COR-L47 (cell line): ENCODE results near the gene KIF26B.
"Not testable (repeated sequence)": the region's sequence is repeated elsewhere in the genome, so short reads cannot be mapped to it uniquely, and the experiment has no call there.

Experiments used
- DNase-seq: peaks from one replicate; lab custom pipeline; 2025; lab: John Stamatoyannopoulos, UW

Gene KIF26B

GRCh38 chr1:245386297-245386971 lies 231.6 kb downstream of the KIF26B start:
- DNase-seq: no peak

- no peak for DNase-seq
These were observed 233.9 kb downstream of the KIF26B start for GRCh38 chr1:245388687-245389086.

- no peak for DNase-seq
These were observed 235.1 kb downstream of the KIF26B start for GRCh38 chr1:245389873-245390272.

GRCh38 chr1:245390975-245391374 lies 236.2 kb downstream of the KIF26B start:
- DNase-seq: no peak

- no peak for DNase-seq
These were observed 238.9 kb downstream of the KIF26B start for GRCh38 chr1:245393694-245394093.

- DNase-seq: no peak
These were observed 240.9 kb downstream of the KIF26B start for GRCh38 chr1:245395680-245396079.

- no peak for DNase-seq
These were observed 241.8 kb downstream of the KIF26B start for GRCh38 chr1:245396615-245397014.

GRCh38 chr1:245397771-245398170 lies 243.0 kb downstream of the KIF26B start:
- DNase-seq: no peak

- DNase-seq: no peak
These were observed 243.4 kb downstream of the KIF26B start for GRCh38 chr1:245398180-245398579.

GRCh38 chr1:245401881-245402587 lies 247.2 kb downstream of the KIF26B start:
- DNase-seq: no peak

GRCh38 chr1:245402998-245403397 lies 248.2 kb downstream of the KIF26B start:
- DNase-seq: not testable (repeated sequence)

GRCh38 chr1:245404527-245404926 lies 249.7 kb downstream of the KIF26B start:
- peak; percentile 11 for DNase-seq

GRCh38 chr1:245404952-245405351 lies 250.2 kb downstream of the KIF26B start:
- no peak for DNase-seq

- DNase-seq: no peak
These were observed 251.6 kb downstream of the KIF26B start for GRCh38 chr1:245406426-245406825.

- DNase-seq: no peak
These were observed 253.2 kb downstream of the KIF26B start for GRCh38 chr1:245407983-245408382.

- DNase-seq: no peak
These were observed 254.8 kb downstream of the KIF26B start for GRCh38 chr1:245409341-245410195.

GRCh38 chr1:245411245-245412036 lies 256.7 kb downstream of the KIF26B start:
- no peak for DNase-seq

GRCh38 chr1:245412306-245412705 lies 257.5 kb downstream of the KIF26B start:
- no peak for DNase-seq

- no peak for DNase-seq
These were observed 262.0 kb downstream of the KIF26B start for GRCh38 chr1:245416781-245417180.

GRCh38 chr1:245418077-245418476 lies 263.3 kb downstream of the KIF26B start:
- DNase-seq: no peak

- DNase-seq: no peak
These were observed 264.7 kb downstream of the KIF26B start for GRCh38 chr1:245419461-245419978.

- DNase-seq: no peak
These were observed 265.2 kb downstream of the KIF26B start for GRCh38 chr1:245419989-245420388.
